Measurements from ENCODE around the gene ENTHD1. TPM values are rescaled to one million over a fixed set of nuclear protein-coding genes. Genes with fewer than 3 reads are reported as not detected.

Gene ENTHD1
- total RNA-seq, 4 donors from 2014 or later = 0.42 to 3.3 (median 1.8) TPM

DNA sequence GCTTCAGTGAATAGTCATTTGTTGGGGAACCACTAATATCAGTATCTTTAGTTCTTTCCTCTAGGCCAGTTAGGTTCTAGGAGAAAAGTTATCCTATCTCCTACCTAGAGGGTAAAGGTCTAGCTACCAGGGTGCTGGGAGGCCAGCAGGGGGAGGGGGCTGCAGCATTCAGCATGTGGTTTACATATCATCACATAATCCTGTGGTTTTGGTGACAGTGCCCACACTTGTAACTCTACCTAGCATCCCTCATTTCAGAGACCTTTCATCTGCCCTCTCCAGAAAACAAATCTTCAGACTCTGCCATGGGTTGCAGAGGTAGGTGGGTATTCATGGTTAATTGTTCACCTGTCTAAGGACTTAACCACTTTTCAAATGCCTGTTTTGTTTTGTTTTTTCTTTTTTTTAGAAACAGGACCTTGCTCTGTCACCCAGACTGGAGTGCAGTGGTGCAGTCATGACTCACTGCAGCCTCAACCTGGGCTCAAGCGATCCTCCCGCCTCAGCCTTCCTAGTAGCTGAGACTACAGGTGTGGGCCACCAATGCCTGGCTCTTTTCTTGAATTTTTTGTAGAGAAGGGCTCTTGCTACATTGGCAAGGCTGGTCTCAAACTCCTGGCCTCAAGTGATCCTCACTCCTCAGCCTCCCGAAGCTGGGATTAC lies 146.8 kb downstream of the ENTHD1 start:
- DNase-seq (ENCODE audit: low spot score in 2 of 2) = no peak
- H3K4me3 ChIP-seq = no peak overlapping the region
- no peaks in the 10 kb centered on the region for H3K36me3 ChIP-seq
- H3K9me3 ChIP-seq = no peaks in the 10 kb centered on the region
- peaks cover 0 to 4% of the 10 kb centered on the region in 2 donors for H3K27me3 ChIP-seq
- TF ChIP-seq, protein P1, sequence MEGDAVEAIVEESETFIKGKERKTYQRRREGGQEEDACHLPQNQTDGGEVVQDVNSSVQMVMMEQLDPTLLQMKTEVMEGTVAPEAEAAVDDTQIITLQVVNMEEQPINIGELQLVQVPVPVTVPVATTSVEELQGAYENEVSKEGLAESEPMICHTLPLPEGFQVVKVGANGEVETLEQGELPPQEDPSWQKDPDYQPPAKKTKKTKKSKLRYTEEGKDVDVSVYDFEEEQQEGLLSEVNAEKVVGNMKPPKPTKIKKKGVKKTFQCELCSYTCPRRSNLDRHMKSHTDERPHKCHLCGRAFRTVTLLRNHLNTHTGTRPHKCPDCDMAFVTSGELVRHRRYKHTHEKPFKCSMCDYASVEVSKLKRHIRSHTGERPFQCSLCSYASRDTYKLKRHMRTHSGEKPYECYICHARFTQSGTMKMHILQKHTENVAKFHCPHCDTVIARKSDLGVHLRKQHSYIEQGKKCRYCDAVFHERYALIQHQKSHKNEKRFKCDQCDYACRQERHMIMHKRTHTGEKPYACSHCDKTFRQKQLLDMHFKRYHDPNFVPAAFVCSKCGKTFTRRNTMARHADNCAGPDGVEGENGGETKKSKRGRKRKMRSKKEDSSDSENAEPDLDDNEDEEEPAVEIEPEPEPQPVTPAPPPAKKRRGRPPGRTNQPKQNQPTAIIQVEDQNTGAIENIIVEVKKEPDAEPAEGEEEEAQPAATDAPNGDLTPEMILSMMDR (IDR thresholded peaks at IDR 0.05) = no peak
- TF ChIP-seq EP300 (IDR thresholded peaks at IDR 0.05) = no peak
- TF ChIP-seq POLR2A (IDR thresholded peaks at IDR 0.05) = no peak
- 94% methylated on average over 3 of the region's 3 CpGs for WGBS, 2 donors
- H3K27ac ChIP-seq = no peak overlapping the region
- H3K4me1 ChIP-seq = no peaks in the 10 kb centered on the region

DNA sequence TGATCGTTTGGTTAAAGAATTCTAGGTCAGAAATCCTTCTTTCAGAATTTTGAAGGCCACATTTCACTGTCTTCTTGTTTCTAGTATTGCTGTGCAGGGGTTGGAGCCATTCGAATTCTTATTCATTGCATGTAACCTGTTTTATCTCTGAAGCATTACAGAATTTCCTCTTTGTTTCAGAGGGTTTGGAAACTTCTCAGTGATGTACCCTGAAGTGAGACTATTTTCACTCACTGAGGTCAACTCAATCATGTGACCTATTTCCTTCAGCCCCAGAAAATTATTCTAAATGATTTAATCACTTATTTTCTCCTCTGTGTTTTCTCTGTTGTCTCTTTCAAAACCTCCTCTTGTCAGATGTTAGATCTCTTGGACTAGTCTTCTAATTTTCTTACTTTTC lies 147.8 kb downstream of the ENTHD1 start:
- H3K9me3 ChIP-seq = peaks cover 0 to 4% (median 0%) of the 10 kb centered on the region in 4 donors
- TF ChIP-seq POLR2A (IDR thresholded peaks at IDR 0.05) (no peak), EP300 (IDR thresholded peaks at IDR 0.05) (no peak)
- TF ChIP-seq, protein P1 (IDR thresholded peaks at IDR 0.05) = no peak
- peaks cover 0 to 4% of the 10 kb centered on the region in 2 donors for H3K27me3 ChIP-seq
- DNase-seq (ENCODE audit: low spot score in 2 of 2) = no peak
- H3K4me3 ChIP-seq = no peak overlapping the region
- no peaks in the 10 kb centered on the region for H3K4me1 ChIP-seq
- H3K27ac ChIP-seq = no peak overlapping the region
- H3K36me3 ChIP-seq = no peaks in the 10 kb centered on the region
- 58 to 70% methylated on average over 2 of the region's 2 CpGs for WGBS, 2 donors

DNA sequence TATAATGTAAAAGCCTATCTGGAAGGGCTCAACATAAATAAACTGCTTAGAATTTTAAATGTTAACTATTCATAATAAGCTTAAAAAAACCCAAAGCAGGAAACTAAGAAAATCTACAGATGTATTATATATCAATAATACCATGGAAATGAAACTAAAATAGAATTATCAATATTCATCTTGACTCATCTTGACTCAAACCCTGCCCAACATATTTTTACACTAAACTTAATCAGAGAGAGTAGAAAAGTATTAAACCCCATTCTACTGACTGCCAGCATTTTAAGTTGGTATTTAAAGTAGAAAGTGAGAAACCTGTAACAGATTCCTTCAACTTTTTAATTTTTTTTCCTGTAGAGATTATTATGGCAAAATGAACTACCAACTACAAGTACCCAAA lies 149.2 kb downstream of the ENTHD1 start:
- no peaks in the 10 kb centered on the region for H3K36me3 ChIP-seq
- no peak overlapping the region for H3K27ac ChIP-seq
- TF ChIP-seq, protein P1 (IDR thresholded peaks at IDR 0.05) = no peak
- no peak for TF ChIP-seq POLR2A (IDR thresholded peaks at IDR 0.05)
- TF ChIP-seq EP300 (IDR thresholded peaks at IDR 0.05) = no peak
- peaks cover 0 to 18% (median 0%) of the 10 kb centered on the region in 4 donors for H3K9me3 ChIP-seq
- no peaks in the 10 kb centered on the region for H3K4me1 ChIP-seq
- no peak for DNase-seq (ENCODE audit: low spot score in 2 of 2)
- no peak overlapping the region for H3K4me3 ChIP-seq
- H3K27me3 ChIP-seq = peaks cover 0 to 4% of the 10 kb centered on the region in 2 donors

DNA sequence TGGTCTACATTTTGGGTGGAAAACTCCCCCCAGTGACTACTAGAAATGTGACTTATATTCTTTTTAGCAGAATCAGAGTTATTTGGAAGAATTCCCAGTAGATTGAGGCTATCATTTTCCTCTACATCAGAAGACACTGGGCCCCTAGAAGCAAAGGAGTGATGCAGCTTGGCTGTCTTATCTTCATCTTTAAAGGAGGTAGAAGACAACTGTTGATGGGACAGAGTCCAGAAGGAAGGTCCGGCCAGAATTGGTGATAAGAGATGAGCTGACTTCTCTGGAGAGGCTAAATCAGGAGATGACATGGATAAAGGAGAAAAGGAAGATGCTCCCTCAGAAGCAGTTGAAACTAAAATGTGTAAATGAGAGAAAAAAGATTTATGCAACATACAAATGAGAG lies 149.6 kb downstream of the ENTHD1 start:
- Histone ChIP-seq H3K36me3 (no peaks in the 10 kb centered on the region), H3K27ac (no peak overlapping the region), H3K4me1 (no peaks in the 10 kb centered on the region), H3K4me3 (no peak overlapping the region), H3K9me3 (peaks cover 0 to 19% (median 0%) of the 10 kb centered on the region in 4 donors), H3K27me3 (peaks cover 0 to 4% of the 10 kb centered on the region in 2 donors)
- DNase-seq (ENCODE audit: low spot score in 2 of 2) = no peak
- TF ChIP-seq, protein P1 (IDR thresholded peaks at IDR 0.05) = no peak
- WGBS, 2 donors = 63 to 75% methylated on average over 1 of the region's 1 CpG

DNA sequence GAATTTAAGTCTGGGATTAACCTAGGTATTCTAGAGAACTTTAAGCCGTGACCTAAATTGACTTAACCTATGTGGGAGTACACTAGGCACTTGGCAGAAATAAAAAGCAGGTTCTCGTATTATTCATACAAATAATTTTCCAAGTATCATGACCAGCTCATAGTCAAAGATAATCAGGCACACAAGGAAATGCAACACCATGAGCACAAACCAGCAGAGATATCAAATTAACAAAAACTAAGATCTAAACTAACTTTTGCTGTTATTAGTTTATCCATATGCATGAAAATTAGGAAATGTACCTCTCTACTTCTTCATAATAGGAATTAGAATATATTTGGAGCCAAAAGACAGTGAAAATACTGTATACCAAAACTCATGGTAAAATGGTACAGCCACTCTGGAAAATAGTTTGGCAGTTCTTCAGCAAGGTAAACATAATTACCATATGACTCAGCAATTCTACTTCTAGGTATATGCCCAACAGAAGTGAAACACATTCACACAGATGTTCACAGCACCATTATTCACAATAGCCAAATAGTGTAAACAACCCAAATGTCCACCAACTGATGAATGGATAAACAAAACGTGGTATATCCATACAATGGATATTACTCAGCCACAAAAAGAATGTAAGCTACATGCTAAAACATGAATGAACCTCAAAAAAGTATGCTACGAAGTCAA lies 154.1 kb downstream of the ENTHD1 start:
- no peaks in the 10 kb centered on the region for H3K36me3 ChIP-seq
- H3K27me3 ChIP-seq = peaks cover 0 to 4% of the 10 kb centered on the region in 2 donors
- H3K9me3 ChIP-seq = peaks cover 0 to 19% (median 0%) of the 10 kb centered on the region in 4 donors
- H3K27ac ChIP-seq = no peak overlapping the region
- H3K4me1 ChIP-seq = no peaks in the 10 kb centered on the region
- no peak for DNase-seq (ENCODE audit: low spot score in 2 of 2)
- H3K4me3 ChIP-seq = no peak overlapping the region
- TF ChIP-seq POLR2A (IDR thresholded peaks at IDR 0.05) (no peak), EP300 (IDR thresholded peaks at IDR 0.05) (no peak)
- TF ChIP-seq, protein P1 (IDR thresholded peaks at IDR 0.05) = no peak
- 81 to 85% methylated on average over 4 of the region's 4 CpGs for WGBS, 2 donors

Data from tibial nerve (tissue), 4 donors.